NCI-H2196 (cell line): ENCODE results near the gene FUCA2.
"Not testable (repeated sequence)": the region's sequence is repeated elsewhere in the genome, so short reads cannot be mapped to it uniquely, and the experiment has no call there.

ENCODE experiments used
- DNase-seq: peaks from one replicate; lab custom pipeline; 2025; ENCODE audit not compliant: unreplicated experiment; lab: John Stamatoyannopoulos, UW

The FUCA2 gene

DNA sequence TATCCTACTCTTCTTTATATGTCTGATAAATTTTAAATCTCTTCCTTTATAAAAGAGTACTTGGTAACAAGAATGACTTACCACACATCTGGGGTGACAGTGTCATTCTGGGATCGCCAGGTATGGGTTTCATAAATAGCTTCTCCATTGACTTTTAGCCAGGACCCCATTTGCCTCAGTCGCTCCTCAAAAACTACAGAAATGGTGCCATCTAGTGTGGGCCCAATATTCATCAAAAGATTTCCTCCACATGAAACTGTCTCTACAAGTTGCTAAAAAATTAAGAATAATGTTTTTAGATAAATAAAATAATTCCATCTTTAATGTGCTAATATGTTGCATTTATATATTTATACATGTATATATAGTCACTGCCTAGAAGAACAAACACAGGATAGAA lies 9.7 kb downstream of the FUCA2 start:
- DNase-seq: no peak

GRCh38 chr6:143498428-143498827 lies 13.1 kb downstream of the FUCA2 start:
- no peak for DNase-seq

- DNase-seq: no peak
These were observed 14.5 kb downstream of the FUCA2 start for GRCh38 chr6:143496974-143497373.

DNA sequence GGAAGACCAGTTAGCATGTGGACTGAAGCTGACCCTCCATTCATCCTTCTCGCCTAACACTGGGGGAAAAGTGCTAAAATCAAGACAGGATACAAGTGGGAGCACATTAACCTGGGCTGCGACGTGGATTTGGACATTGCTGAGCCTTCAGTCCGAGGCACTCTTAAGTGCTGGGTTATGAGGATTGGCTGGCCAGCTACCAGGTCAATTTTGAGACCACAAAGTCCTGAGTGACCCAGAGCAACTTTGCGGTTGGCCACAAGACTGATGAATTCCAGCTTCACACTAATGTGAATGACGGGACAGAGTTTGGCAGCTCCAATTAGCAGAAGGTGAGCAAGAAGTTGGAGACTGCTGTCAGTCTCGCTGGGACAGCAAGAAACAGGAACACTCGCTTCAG lies 20.7 kb downstream of the FUCA2 start:
- DNase-seq: no peak

GRCh38 chr6:143490244-143490643 lies 21.3 kb downstream of the FUCA2 start:
- DNase-seq: no peak

DNA sequence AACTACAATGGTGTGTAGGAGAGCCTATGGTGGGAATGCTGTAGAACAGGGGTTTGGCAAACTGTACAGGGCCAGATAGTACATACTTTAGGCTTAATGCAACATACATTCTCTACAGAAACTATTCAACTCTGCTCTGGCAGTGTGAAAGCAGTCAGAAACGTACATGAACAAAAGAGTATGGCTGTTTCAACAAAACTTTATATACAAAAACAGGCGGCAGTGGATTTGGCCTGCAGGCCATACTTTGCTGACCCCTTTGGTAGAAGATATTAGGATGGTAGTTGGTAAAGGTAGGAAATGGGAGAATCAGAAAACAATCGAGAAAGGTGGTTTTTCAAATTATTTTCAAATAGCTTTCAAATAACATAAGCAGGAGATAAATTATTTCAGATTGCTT lies 24.8 kb downstream of the FUCA2 start:
- DNase-seq: no peak

GRCh38 chr6:143485967-143486366 lies 25.6 kb downstream of the FUCA2 start:
- no peak for DNase-seq

DNA sequence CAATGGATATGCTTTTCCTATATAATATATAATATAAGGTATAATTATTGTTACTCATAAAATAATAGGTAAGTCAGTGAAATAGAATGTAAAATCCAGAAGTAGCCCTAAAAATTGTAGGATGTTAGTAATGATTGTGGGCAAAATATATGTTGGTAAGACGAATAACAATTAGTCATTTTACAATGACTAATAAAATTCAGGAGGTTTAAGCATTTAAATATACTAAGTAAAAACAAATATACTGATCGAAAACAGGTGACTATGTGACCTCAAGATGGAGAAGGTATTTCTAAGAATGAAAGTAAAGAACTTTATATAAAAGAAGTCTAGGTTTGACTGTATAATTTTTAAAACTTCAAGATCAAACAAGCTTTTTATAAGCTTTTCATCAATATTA lies 28.9 kb downstream of the FUCA2 start:
- no peak for DNase-seq

GRCh38 chr6:143478479-143479062 lies 32.9 kb downstream of the FUCA2 start:
- no peak for DNase-seq

GRCh38 chr6:143476545-143476944 lies 35.0 kb downstream of the FUCA2 start:
- DNase-seq: no peak

GRCh38 chr6:143471822-143472221 lies 39.7 kb downstream of the FUCA2 start:
- no peak for DNase-seq

DNA sequence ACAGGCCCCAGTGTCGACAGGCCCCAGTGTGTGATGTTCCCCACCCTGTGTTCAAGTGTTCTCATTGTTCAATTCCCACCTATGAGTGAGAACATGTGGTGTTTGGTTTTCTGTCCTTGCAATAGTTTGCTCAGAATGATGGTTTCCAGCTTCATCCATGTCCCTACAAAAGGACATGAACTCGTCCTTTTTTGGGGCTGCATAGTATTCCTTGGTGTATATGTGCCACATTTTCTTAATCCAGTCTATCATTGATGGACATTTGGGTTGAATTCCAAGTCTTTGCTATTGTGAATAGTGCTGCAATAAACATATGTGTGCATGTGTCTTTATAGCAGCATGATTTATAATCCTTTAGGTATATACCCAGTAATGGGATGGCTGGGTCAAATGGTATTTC lies 42.7 kb downstream of the FUCA2 start:
- not testable (repeated sequence) for DNase-seq

GRCh38 chr6:143468026-143468425 lies 43.5 kb downstream of the FUCA2 start:
- no peak for DNase-seq

GRCh38 chr6:143465546-143465945 lies 46.0 kb downstream of the FUCA2 start:
- no peak for DNase-seq

- DNase-seq: no peak
These were observed 53.8 kb downstream of the FUCA2 start for GRCh38 chr6:143457563-143458359.

DNA sequence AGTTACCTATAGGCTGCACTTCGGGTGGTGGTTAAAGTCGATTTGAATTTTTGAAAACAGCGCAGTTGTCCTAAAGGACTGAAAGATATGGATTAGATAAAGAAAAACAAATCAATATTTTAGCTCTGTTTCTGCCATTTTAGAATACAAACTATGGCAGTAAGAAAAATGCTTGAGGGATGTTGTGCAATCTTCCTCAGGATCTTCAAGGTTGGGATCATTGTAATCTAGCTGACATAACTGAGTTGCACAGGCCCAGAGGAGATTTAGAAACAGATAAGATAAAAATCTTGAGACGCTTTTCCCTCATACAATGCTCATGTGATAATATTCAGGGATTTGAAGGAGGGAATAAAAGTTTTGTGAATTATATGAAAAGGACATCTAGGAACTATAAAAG lies 60.0 kb downstream of the FUCA2 start:
- no peak for DNase-seq

DNA sequence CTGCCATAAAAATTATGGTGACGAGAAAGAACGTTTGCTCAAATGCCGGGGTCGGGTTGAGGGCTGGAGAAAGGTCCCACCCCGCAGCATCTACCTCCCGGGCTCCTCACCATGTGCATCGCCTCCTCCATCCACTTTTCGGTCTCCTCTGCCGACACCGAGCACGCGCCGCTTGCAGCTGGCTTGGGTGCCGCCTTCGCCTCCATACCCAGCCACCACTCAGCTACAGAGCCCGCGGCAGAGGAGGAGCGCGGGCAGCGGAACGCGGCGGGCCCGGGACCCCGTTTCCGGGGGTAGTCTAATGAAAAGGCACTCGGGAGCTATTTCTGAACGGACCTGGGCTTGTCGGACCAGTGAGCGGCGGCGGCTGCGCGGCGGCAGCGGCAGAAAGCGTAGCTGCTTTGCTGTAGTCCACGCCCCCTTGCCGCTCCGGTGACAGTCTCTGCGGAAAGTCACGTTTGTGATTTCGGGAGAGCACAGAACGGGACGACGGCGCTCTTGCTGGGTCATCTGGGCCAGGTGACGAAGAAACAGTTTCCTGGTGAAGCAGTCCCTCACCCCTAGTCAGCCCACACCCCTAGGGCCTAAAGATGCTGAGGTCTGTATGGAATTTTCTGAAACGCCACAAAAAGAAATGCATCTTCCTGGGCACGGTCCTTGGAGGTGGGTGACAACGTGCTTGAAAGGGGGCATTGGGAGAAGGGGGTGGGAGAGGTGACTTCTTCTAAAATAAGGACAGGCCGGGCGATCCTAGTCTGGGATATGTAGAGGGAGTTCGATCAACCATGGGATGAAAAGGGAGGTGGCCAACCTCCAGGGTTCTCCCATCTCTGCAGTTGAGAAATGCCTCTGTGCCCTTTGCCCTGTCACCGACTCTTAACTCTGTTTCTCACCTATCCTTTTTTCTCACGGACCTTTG lies 60.8 kb downstream of the FUCA2 start, which contains the start of the genes ADAT2 and PEX3:
ADAT2 (minus strand) TSS at position 243 of the 919 bp plus-strand sequence; CDS start at position 206, 37 bp downstream.
PEX3 (plus strand) TSS at position 353 of the 919 bp plus-strand sequence; CDS start at position 591, 238 bp downstream.
- peak; percentile 88 for DNase-seq

DNA sequence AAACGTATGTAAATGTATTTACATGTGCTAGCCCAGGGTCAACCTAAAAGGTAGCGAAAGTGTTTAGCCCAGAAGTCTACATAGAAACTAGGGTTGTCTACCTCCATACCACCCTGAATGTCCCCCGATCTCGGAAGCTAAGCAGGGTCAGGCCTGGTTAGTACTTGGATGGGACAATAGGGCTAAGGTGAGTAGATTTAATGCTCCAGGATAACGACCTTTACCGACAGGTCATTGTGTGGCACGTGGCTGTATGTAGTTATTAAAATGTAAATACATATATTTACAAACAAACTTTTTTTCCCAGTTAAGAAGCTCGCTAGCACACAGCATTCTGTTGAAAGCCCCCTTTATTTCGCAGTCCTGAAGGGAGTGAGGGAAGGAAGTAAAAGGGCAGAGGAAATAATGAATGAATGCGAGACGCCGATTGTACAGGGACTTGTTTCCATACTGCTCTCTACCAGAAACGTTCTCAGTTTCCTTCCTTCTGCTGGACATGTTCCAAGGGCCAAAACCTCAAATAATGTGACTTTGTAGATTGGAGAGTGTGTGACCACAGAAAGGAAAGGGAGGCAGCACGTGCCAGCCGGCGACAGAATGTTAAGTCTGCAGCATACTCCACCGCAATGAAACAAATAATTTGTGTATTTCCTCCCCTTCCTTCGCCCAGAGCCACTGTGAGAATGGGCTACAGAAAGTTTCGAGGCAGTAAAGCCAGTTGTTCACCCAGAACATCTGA lies 61.6 kb downstream of the FUCA2 start:
- peak; percentile 24 for DNase-seq

- no peak for DNase-seq
These were observed 62.3 kb downstream of the FUCA2 start for GRCh38 chr6:143449082-143449713.

DNA sequence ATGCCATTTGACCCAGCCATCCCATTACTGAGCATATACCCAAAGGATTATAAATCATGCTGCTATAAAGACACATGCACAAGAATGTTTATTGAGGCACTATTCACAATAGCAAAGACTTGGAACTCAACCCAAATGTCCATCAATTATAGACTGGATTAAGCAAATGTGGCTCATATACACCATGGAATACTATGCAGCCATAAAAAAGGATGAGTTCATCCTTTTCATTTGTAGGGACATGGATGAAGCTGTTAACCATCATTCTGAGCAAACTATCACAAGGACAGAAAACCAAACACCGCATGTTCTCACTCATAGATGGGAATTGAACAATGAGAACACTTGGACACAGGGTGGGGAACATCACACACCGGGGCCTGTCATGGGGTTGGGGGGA lies 63.7 kb downstream of the FUCA2 start:
- DNase-seq: not testable (repeated sequence)
